CD4-positive, alpha-beta memory T cell (primary cell): ENCODE data around the gene CRX. TPM values are rescaled to one million over a fixed set of nuclear protein-coding genes. Genes with fewer than 3 reads are reported as not detected.
A peak's percentile ranks its signal among the peaks of the same experiment; 100 is the strongest.

Experiments
- CTCF ChIA-PET: fragments of 350-600 bp; sonication (Branson Sonifier 250); formaldehyde crosslinking; loops from one replicate; lab custom pipeline; 2021; ENCODE audit warnings: inconsistent platforms; ENCODE audit not compliant: partially characterized antibody; lab: Charles Lee
- POLR2A ChIA-PET: fragments of 350-600 bp; sonication (Branson Sonifier 250); formaldehyde crosslinking; loops from one replicate; lab custom pipeline; 2021; ENCODE audit not compliant: partially characterized antibody; lab: Charles Lee
- DNase-seq, 5 donors: peaks; one replicate each; pipeline versions ENCODE4 v3.0.0 to v3.0.0-alpha.2; 2020 to 2022; ENCODE audit warnings: mixed read lengths in 1 of 5
- H3K27ac ChIP-seq: one replicate; pipeline ENCODE4 v1.7.0; 2013; ENCODE audit warnings: low read depth, low read length
- H3K27me3 ChIP-seq: 2 replicates; pipeline ENCODE4 v1.7.0; 2013; ENCODE audit warnings: mild to moderate bottlenecking, low read length, moderate library complexity; ENCODE audit not compliant: insufficient read depth
- H3K36me3 ChIP-seq: 2 replicates; pipeline ENCODE4 v1.7.0; 2013; ENCODE audit warnings: mild to moderate bottlenecking, low read length, moderate library complexity; ENCODE audit not compliant: insufficient read depth
- H3K4me1 ChIP-seq: 2 replicates; pipeline ENCODE4 v1.7.0; 2013; ENCODE audit warnings: mild to moderate bottlenecking, low read length, moderate library complexity; ENCODE audit not compliant: insufficient read depth
- H3K4me3 ChIP-seq, 2 donors: one replicate each; pipeline ENCODE4 v1.7.0; 2013; ENCODE audit warnings: low read length in 2 of 2, mild to moderate bottlenecking in 1 of 2
- H3K9me3 ChIP-seq, 2 donors: one replicate each; pipeline ENCODE4 v1.7.0; 2013; ENCODE audit warnings: low read length in 2 of 2, control low read depth in 1 of 2; ENCODE audit not compliant: control insufficient read depth in 1 of 2
- H3K27ac Mint-ChIP-seq, 7 donors: one replicate each; pipeline ENCODE4 v1.8.0; 2020 to 2021; ENCODE audit warnings: mixed read lengths in 7 of 7, mild to moderate bottlenecking in 6 of 7, inconsistent platforms in 3 of 7, moderate library complexity in 3 of 7
- H3K27me3 Mint-ChIP-seq, 2 donors: one replicate each; pipeline ENCODE4 v1.8.0; 2020 to 2021; ENCODE audit warnings: mixed read lengths in 2 of 2
- H3K36me3 Mint-ChIP-seq, 2 donors: one replicate each; pipeline ENCODE4 v1.8.0; 2020 to 2021; ENCODE audit warnings: mixed read lengths in 2 of 2, inconsistent platforms in 1 of 2, mild to moderate bottlenecking in 1 of 2
- H3K4me1 Mint-ChIP-seq, 4 donors: one replicate each; pipeline ENCODE4 v1.8.0; 2020 to 2021; ENCODE audit warnings: mixed read lengths in 4 of 4, mild to moderate bottlenecking in 1 of 4
- H3K4me3 Mint-ChIP-seq, 8 donors: one replicate each; pipeline ENCODE4 v1.8.0; 2020 to 2021; ENCODE audit warnings: mixed read lengths in 8 of 8, mild to moderate bottlenecking in 7 of 8, moderate library complexity in 6 of 8, inconsistent platforms in 3 of 8
- H3K9me3 Mint-ChIP-seq, 8 donors: one replicate each; pipeline ENCODE4 v1.8.0; 2020 to 2021; ENCODE audit warnings: mixed read lengths in 8 of 8, mild to moderate bottlenecking in 5 of 8, inconsistent platforms in 3 of 8, moderate library complexity in 1 of 8
- intact Hi-C: fragments of 100-400 bp; cut with micrococcal nuclease; formaldehyde crosslinking; loops from one replicate; pipeline ENCODE4 v1.15.1; 2023
- polyA plus RNA-seq, 2 donors: library from polyadenylated mRNA; unstranded; fragments of 300-500 nt; fragmentation: Illumina TruSeq; gene quantifications; one replicate each; pipeline ENCODE4 v1.2.3, GENCODE V29; 2021
- total RNA-seq, 2 experiments: library from RNA; stranded (reverse); gene quantifications; one replicate each; pipeline ENCODE4 v1.2.3, GENCODE V29; 2021

Gene CRX
- total and polyA plus RNA-seq, 4 experiments from 2014 or later: not detected

GRCh38 chr19:47839411-47839810 is 17.7 kb downstream of the CRX start:
- intact Hi-C loops: no loop called here
- H3K4me3 ChIP-seq: no peak overlapping the region
- ChIA-PET POLR2A (no interaction called here), CTCF (no interaction called here)
- no peaks in the 10 kb centered on the region for H3K36me3 Mint-ChIP-seq
- peaks cover 10 to 14% of the 10 kb centered on the region in 2 donors for H3K27me3 Mint-ChIP-seq
- H3K9me3 Mint-ChIP-seq: peaks cover 0 to 6% (median 0%) of the 10 kb centered on the region in 8 donors
- H3K27me3 ChIP-seq: no peaks in the 10 kb centered on the region
- no peak overlapping the region for H3K27ac ChIP-seq
- H3K4me3 Mint-ChIP-seq: no peak overlapping the region
- no peaks in the 10 kb centered on the region for H3K4me1 ChIP-seq
- H3K4me1 Mint-ChIP-seq: peaks cover 0 to 4% (median 0%) of the 10 kb centered on the region in 4 donors
- no peak overlapping the region for H3K27ac Mint-ChIP-seq
- DNase-seq: no peak
- H3K36me3 ChIP-seq: no peaks in the 10 kb centered on the region
- H3K9me3 ChIP-seq: no peaks in the 10 kb centered on the region

- POLR2A ChIA-PET: no interaction called here
- H3K4me1 ChIP-seq: no peaks in the 10 kb centered on the region
- peaks cover 9 to 17% of the 10 kb centered on the region in 2 donors for H3K27me3 Mint-ChIP-seq
- H3K4me3 Mint-ChIP-seq: no peak overlapping the region
- no peaks in the 10 kb centered on the region for H3K36me3 Mint-ChIP-seq
- no peaks in the 10 kb centered on the region for H3K9me3 ChIP-seq
- H3K4me3 ChIP-seq: no peak overlapping the region
- CTCF ChIA-PET: no interaction called here
- no peaks in the 10 kb centered on the region for H3K36me3 ChIP-seq
- no peak overlapping the region for H3K27ac ChIP-seq
- intact Hi-C loops: no loop called here
- H3K9me3 Mint-ChIP-seq: peaks cover 0 to 5% (median 0%) of the 10 kb centered on the region in 8 donors
- no peaks in the 10 kb centered on the region for H3K27me3 ChIP-seq
- no peak overlapping the region for H3K27ac Mint-ChIP-seq
- DNase-seq: no peak
- H3K4me1 Mint-ChIP-seq: peaks cover 0 to 4% (median 0%) of the 10 kb centered on the region in 4 donors
Measured at GRCh38 chr19:47839913-47840312, 18.2 kb downstream of the CRX start.

GRCh38 chr19:47842941-47843340 is 21.2 kb downstream of the CRX start:
- peaks cover 0 to 7% (median 0%) of the 10 kb centered on the region in 8 donors for H3K9me3 Mint-ChIP-seq
- H3K27me3 ChIP-seq: no peaks in the 10 kb centered on the region
- no peak overlapping the region for H3K27ac Mint-ChIP-seq
- no peak overlapping the region for H3K4me3 Mint-ChIP-seq
- intact Hi-C loops: no loop called here
- ChIA-PET CTCF (interaction anchor here (1.8 kb wide), 1 partner anchor 26 kb away, joined by 4 read pairs; no protein-coding TSS in a partner anchor), POLR2A (no interaction called here)
- no peak overlapping the region for H3K27ac ChIP-seq
- no peak for DNase-seq
- peaks cover 15 to 24% of the 10 kb centered on the region in 2 donors for H3K27me3 Mint-ChIP-seq
- no peak overlapping the region for H3K4me3 ChIP-seq
- H3K36me3 ChIP-seq: no peaks in the 10 kb centered on the region
- H3K36me3 Mint-ChIP-seq: no peaks in the 10 kb centered on the region
- no peaks in the 10 kb centered on the region for H3K9me3 ChIP-seq
- H3K4me1 ChIP-seq: no peaks in the 10 kb centered on the region
- H3K4me1 Mint-ChIP-seq: peaks cover 0 to 4% (median 1%) of the 10 kb centered on the region in 4 donors

- no peaks in the 10 kb centered on the region for H3K9me3 ChIP-seq
- no peaks in the 10 kb centered on the region for H3K36me3 ChIP-seq
- Mint-ChIP-seq H3K36me3 (no peaks in the 10 kb centered on the region), H3K9me3 (peaks cover 0 to 3% (median 0%) of the 10 kb centered on the region in 8 donors), H3K27me3 (peaks cover 30 to 41% of the 10 kb centered on the region in 2 donors), H3K4me3 (no peak overlapping the region), H3K27ac (no peak overlapping the region), H3K4me1 (peaks cover 5 to 14% (median 8%) of the 10 kb centered on the region in 4 donors)
- no peak overlapping the region for H3K4me3 ChIP-seq
- ChIA-PET CTCF (no interaction called here), POLR2A (no interaction called here)
- no peak overlapping the region for H3K27ac ChIP-seq
- peaks cover 10% of the 10 kb centered on the region for H3K4me1 ChIP-seq
- no peak for DNase-seq
- peaks cover 10% of the 10 kb centered on the region for H3K27me3 ChIP-seq
- intact Hi-C loops: no loop called here
Measured at GRCh38 chr19:47848425-47848822, 26.7 kb downstream of the CRX start.

GRCh38 chr19:47848823-47849473 is 27.2 kb downstream of the CRX start:
- Histone ChIP-seq H3K4me1 (peaks cover 10% of the 10 kb centered on the region), H3K4me3 (no peak overlapping the region), H3K9me3 (no peaks in the 10 kb centered on the region), H3K27ac (no peak overlapping the region), H3K36me3 (no peaks in the 10 kb centered on the region), H3K27me3 (peaks cover 10% of the 10 kb centered on the region)
- intact Hi-C loops: no loop called here
- DNase-seq: peak in 4 of 5 donors; percentile 11 to 26 (median 17)
- no peaks in the 10 kb centered on the region for H3K36me3 Mint-ChIP-seq
- POLR2A ChIA-PET: no interaction called here
- peak overlapping the region in 5 of 8 donors; percentile 7 to 56 (median 21) for H3K4me3 Mint-ChIP-seq
- H3K27ac Mint-ChIP-seq: peak overlapping the region in 1 of 7 donors; percentile 77
- H3K27me3 Mint-ChIP-seq: peaks cover 33 to 46% of the 10 kb centered on the region in 2 donors
- peaks cover 0 to 2% (median 0%) of the 10 kb centered on the region in 8 donors for H3K9me3 Mint-ChIP-seq
- H3K4me1 Mint-ChIP-seq: peaks cover 5 to 19% (median 8%) of the 10 kb centered on the region in 4 donors
- CTCF ChIA-PET: no interaction called here

- Histone ChIP-seq H3K27me3 (peaks cover 10% of the 10 kb centered on the region), H3K27ac (no peak overlapping the region), H3K36me3 (no peaks in the 10 kb centered on the region), H3K4me1 (peaks cover 10% of the 10 kb centered on the region), H3K4me3 (no peak overlapping the region), H3K9me3 (no peaks in the 10 kb centered on the region)
- Mint-ChIP-seq H3K27ac (peak overlapping the region in 1 of 7 donors; percentile 6), H3K4me1 (peaks cover 7 to 19% (median 11%) of the 10 kb centered on the region in 4 donors), H3K4me3 (no peak overlapping the region), H3K27me3 (peaks cover 32 to 44% of the 10 kb centered on the region in 2 donors), H3K9me3 (peaks cover 0 to 2% (median 0%) of the 10 kb centered on the region in 8 donors), H3K36me3 (no peaks in the 10 kb centered on the region)
- ChIA-PET POLR2A (no interaction called here), CTCF (interaction anchor here (1.3 to 1.7 kb wide), 3 partner anchors 10 to 16 kb away, joined by 3 to 10 read pairs (median 5); no protein-coding TSS in a partner anchor)
- DNase-seq: no peak
- intact Hi-C loops: no loop called here
Measured at GRCh38 chr19:47853003-47853402, 31.3 kb downstream of the CRX start.

GRCh38 chr19:47854459-47854858 is 32.7 kb downstream of the CRX start:
- Mint-ChIP-seq H3K27me3 (peaks cover 25 to 38% of the 10 kb centered on the region in 2 donors), H3K27ac (no peak overlapping the region), H3K4me1 (peaks cover 5 to 11% (median 8%) of the 10 kb centered on the region in 4 donors), H3K9me3 (peaks cover 0 to 2% (median 0%) of the 10 kb centered on the region in 8 donors), H3K4me3 (no peak overlapping the region), H3K36me3 (no peaks in the 10 kb centered on the region)
- ChIA-PET POLR2A (no interaction called here), CTCF (interaction anchor here (1.3 kb wide), 1 partner anchor 9 kb away, joined by 4 read pairs; no protein-coding TSS in a partner anchor)
- intact Hi-C loops: no loop called here
- Histone ChIP-seq H3K27ac (no peak overlapping the region), H3K4me1 (peaks cover 4% of the 10 kb centered on the region), H3K36me3 (no peaks in the 10 kb centered on the region), H3K27me3 (no peaks in the 10 kb centered on the region), H3K9me3 (no peaks in the 10 kb centered on the region), H3K4me3 (no peak overlapping the region)
- no peak for DNase-seq
